C4-2B (cell line): ENCODE data around the gene TRIM34.

ENCODE experiments used
- H3K27ac ChIP-seq: fragments of 450-650 bp; 2 replicates; pipeline ENCODE4 v1.5.1; 2017
- ZFX ChIP-seq: fragments of 450-650 bp; IDR thresholded peaks from 2 replicates; pipeline ENCODE4 v1.6.1; 2017
- TF ChIP-seq, protein P1 (sequence below): fragments of 450-650 bp; conservative IDR thresholded peaks from 2 replicates; pipeline ENCODE4 v1.5.1; 2017; ENCODE audit warnings: mild to moderate bottlenecking

Gene TRIM34

DNA sequence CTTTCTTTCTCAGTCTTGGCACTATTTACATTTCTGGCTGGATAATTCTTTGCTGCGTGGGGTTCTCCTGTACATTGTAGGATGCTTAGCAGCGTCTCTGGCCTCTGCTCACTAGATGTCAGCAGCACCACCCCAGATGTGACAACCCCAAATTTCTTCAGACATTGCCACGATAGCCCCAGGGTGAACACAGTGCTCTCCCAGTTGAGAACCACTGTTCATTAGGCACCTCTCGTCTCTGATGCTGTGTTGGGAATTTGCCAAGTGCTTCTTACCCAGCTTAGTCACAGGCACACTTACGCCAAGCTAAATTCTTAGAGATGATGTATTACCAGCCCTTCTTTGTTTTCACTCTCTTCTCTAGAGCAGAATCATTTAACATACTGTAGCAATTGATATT, 19.0 kb upstream of the TRIM34 start:
- no peak overlapping the region for H3K27ac ChIP-seq
- TF ChIP-seq, protein P1, sequence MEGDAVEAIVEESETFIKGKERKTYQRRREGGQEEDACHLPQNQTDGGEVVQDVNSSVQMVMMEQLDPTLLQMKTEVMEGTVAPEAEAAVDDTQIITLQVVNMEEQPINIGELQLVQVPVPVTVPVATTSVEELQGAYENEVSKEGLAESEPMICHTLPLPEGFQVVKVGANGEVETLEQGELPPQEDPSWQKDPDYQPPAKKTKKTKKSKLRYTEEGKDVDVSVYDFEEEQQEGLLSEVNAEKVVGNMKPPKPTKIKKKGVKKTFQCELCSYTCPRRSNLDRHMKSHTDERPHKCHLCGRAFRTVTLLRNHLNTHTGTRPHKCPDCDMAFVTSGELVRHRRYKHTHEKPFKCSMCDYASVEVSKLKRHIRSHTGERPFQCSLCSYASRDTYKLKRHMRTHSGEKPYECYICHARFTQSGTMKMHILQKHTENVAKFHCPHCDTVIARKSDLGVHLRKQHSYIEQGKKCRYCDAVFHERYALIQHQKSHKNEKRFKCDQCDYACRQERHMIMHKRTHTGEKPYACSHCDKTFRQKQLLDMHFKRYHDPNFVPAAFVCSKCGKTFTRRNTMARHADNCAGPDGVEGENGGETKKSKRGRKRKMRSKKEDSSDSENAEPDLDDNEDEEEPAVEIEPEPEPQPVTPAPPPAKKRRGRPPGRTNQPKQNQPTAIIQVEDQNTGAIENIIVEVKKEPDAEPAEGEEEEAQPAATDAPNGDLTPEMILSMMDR, result no peak
- no peak for TF ChIP-seq ZFX

DNA sequence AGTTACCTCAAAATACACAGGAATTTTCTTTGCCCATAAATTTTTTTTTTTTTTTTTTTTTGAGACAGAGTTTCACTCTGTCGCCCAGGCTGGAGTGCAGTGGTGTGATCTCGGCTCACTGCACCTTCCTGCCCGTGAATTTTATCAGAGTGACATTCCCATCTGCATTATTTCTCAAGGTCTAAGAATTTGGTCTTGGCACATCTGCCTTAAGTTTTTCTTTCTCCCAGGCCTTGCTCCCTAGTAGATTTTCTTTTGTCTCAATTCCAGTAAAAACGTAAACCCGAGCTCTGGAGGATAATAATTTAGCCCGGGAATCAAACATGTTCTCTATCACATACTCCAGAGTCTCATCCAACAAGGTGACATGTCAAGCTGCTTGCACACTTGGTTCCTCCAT, 16.0 kb upstream of the TRIM34 start:
- no peak overlapping the region for H3K27ac ChIP-seq
- TF ChIP-seq, protein P1, result no peak
- no peak for TF ChIP-seq ZFX

DNA sequence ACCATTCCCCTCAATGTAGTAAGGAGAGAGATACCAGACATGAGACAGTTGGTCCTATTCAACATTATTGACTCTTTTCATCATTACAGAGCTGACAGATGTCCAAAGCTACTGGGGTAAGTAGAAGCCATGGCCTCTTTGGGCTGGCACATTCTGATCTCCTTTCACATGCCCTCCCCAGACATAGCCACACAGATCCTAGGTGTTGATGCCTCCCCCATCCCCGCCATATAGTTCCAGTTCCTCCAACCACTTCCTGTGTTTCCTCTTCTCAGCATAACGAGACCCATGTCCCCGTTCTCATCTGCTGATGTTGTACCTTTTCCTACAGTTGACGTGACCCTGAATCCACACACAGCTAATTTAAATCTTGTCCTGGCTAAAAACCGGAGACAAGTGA, 14.4 kb upstream of the TRIM34 start:
- TF ChIP-seq ZFX, result no peak
- TF ChIP-seq, protein P1, result no peak
- H3K27ac ChIP-seq, result no peak overlapping the region

DNA sequence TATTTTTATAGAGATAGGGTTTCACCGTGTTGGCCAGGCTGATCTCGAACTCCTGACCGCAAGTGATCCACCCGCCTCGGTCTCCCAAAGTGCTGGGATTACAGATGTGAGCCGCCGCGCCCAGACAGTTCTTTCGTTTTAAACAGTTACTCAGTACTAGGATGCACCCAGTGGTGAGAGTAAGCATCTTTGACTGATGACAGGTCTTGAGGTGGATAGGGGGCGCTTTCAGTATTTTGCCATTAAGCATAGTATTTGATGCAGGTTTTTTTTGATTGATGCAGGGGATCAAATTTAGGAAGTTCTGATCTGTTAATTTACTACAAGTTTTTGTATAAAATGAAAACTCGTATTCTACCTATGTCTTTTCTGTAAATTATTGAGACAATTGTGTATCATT, 13.2 kb upstream of the TRIM34 start:
- no peak overlapping the region for H3K27ac ChIP-seq
- TF ChIP-seq, protein P1, result peak; percentile 20
- TF ChIP-seq ZFX, result no peak

DNA sequence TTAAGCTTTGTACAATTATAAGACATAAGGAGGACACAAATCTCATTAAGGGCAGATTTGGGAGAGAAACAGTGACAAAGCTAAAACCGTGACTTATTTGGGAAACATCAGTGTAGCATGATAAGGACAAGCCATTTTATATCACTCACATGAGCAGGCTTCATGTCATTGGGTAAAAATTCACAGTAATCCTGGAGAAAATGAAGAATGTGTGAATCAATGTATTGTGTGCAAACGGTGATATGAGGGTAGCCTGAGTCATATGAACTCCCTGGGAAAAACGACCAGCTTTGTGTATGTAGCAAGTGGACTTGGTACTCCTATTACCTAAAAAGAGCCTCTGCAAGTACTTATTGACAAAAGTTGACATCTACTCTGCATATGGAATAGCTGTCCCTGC, 6.0 kb upstream of the TRIM34 start:
- H3K27ac ChIP-seq, result no peak overlapping the region
- TF ChIP-seq, protein P1, result no peak
- no peak for TF ChIP-seq ZFX

DNA sequence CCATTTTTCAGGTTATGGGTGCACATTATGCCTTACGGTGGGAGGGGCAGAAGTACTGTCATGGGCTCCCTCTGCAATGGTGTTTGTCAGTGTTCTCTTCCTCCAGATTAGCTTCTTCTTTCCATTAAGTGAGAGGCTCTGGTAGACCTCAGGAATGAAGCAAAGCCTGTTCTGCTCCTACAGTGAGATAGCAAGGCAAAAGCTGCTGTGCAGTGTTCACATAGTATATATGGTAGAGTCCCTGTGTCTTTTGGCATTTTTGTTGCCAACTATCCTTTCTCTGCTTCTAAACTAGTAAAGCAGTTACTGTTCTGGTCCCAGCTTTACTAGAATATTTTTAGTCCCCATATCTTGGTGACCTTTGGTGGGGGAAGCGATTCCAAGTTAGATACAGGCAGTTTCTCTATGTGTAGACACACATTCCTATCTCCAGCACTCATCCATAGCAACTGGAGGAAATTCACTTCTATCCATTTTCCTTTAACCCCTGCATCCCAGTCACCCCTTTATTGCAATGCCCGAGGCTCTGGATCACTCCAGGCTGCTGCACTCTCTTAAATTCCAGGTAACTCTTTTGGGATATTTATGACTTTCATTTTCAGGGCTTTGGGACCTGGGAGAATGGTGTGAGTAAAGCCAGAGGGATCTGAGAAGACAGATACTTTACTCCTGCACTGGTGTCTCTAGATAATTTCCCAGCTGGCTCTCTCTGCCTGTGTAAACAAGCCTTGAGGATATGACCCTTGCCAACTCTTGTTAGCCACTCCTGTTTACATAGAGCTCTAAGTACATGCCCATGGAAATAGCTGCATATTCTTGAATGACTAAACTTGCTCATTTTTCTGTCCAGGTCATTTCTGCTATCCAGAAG, 3.9 kb upstream of the TRIM34 start:
- TF ChIP-seq, protein P1, result no peak
- no peak for TF ChIP-seq ZFX
- H3K27ac ChIP-seq, result no peak overlapping the region; the same call in 1 of the 2 replicates

DNA sequence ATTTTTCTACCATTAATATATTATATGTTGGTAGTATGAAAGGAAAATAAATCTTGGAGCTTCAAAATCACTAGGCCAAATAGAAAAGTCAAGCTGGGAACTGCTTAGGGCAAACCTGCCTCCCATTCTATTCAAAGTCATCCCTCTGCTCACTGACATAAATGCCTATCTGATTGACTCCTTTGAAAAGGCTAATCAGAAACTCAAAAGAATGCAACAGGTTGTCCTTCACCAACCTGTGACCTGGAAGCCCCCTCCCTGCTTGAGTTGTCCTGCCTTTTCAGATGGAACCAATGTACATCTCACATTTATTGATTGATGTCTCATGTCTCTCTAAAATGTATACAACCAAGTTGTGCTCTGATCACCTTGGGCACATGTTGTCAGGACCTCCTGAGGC, 3.2 kb upstream of the TRIM34 start:
- no peak overlapping the region for H3K27ac ChIP-seq
- no peak for TF ChIP-seq ZFX
- TF ChIP-seq, protein P1, result no peak
